MM.1S (cell line): ENCODE data around the gene EFEMP2.

ENCODE experiments used
- EZH2 ChIP-seq: fragments of 300-600 bp; sonication (generic); optimal IDR thresholded peaks from 2 replicates; pipeline ENCODE3; 2017; ENCODE audit warnings: low read depth, mild to moderate bottlenecking, antibody characterized with exemption, low read length, mixed read lengths
- EZH2phosphoT487 ChIP-seq: fragments of 300-600 bp; sonication (generic); IDR thresholded peaks from 2 replicates; pipeline ENCODE4 v1.6.1; 2018; ENCODE audit warnings: antibody characterized with exemption, low read length
- TF ChIP-seq, protein P1 (sequence below): fragments of 300-600 bp; sonication (generic); IDR thresholded peaks from 2 replicates; pipeline ENCODE4 v1.5.1; 2016; ENCODE audit warnings: antibody characterized with exemption, low read length, mixed read lengths

GRCh38 chr11:65887723-65888162 lies 15.1 kb upstream of the EFEMP2 start:
- no peak for TF ChIP-seq EZH2
- TF ChIP-seq, protein P1, sequence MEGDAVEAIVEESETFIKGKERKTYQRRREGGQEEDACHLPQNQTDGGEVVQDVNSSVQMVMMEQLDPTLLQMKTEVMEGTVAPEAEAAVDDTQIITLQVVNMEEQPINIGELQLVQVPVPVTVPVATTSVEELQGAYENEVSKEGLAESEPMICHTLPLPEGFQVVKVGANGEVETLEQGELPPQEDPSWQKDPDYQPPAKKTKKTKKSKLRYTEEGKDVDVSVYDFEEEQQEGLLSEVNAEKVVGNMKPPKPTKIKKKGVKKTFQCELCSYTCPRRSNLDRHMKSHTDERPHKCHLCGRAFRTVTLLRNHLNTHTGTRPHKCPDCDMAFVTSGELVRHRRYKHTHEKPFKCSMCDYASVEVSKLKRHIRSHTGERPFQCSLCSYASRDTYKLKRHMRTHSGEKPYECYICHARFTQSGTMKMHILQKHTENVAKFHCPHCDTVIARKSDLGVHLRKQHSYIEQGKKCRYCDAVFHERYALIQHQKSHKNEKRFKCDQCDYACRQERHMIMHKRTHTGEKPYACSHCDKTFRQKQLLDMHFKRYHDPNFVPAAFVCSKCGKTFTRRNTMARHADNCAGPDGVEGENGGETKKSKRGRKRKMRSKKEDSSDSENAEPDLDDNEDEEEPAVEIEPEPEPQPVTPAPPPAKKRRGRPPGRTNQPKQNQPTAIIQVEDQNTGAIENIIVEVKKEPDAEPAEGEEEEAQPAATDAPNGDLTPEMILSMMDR = no peak
- TF ChIP-seq EZH2phosphoT487 = no peak
